HG03558 (cell line): ENCODE measurements around the gene PITPNC1.
"Not testable (repeated sequence)": the region's sequence is repeated elsewhere in the genome, so short reads cannot be mapped to it uniquely, and the experiment has no call there.

ENCODE experiments used
- ATAC-seq: cut with Tn5 transposase; IDR thresholded peaks from one replicate; pipeline ENCODE4 v1.9.1; 2021; ENCODE audit warnings: moderate number of reproducible peaks; ENCODE audit not compliant: unreplicated experiment; ENCODE audit errors: extremely low read depth

Gene PITPNC1

GRCh38 chr17:67632141-67632540 lies 255.1 kb downstream of the PITPNC1 start:
- ATAC-seq = no peak

- ATAC-seq = no peak
Measured at GRCh38 chr17:67633751-67634211, 256.7 kb downstream of the PITPNC1 start.

GRCh38 chr17:67635681-67636080 lies 258.6 kb downstream of the PITPNC1 start:
- no peak for ATAC-seq

DNA sequence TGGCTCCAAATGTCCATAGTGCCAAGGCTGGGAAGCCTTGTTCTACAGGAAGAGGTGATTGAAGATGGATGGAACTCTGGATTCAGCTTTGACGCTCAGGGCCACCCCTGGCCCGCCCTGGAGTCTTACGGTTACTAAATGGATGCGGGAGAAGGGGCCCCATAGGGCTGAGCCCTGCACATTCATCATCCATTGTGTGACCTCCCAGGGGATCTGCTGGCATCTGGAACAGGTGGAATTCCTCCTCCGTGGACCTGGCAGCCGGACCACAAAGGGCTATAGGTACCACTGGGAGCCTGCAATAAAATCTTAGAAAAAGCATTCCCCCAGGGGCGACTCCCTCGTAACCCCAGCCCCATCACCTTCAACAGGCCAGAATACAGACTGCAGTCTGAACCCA lies 259.2 kb downstream of the PITPNC1 start:
- no peak for ATAC-seq

DNA sequence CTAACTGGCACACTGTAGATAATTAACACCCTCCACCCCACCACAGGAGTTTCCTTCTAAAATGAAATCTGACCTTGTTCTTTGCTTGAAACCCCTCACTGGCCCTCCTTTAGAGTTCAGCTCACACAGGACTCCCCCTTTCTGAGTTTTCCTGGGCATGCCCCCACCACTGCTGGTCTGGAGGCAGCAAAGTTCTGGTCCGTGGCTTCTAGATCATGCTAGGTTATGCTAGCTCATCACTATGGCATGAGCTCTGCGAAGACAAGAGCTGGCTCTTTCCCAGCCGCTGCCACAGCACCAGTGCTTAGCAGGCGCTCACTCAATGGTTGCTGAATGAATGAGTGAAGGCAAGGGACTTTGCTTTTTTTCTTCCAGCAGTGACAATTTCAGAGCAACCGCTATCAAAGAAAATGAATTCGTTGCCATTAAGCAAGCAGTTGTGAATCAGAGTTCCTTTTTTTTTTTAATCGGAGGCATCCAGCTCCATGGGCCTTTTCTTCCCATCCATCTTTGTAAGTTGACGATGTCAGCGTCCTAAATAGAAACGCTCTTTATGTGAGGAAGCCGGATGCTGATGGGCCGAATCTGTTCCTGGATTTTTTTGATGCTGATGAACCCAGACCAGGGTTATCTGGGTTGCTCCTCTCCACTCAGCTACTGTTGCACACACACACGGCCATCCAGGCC lies 259.9 kb downstream of the PITPNC1 start:
- ATAC-seq = no peak

GRCh38 chr17:67637901-67638641 lies 261.0 kb downstream of the PITPNC1 start:
- no peak for ATAC-seq

GRCh38 chr17:67638871-67639270 lies 261.8 kb downstream of the PITPNC1 start:
- ATAC-seq = no peak

DNA sequence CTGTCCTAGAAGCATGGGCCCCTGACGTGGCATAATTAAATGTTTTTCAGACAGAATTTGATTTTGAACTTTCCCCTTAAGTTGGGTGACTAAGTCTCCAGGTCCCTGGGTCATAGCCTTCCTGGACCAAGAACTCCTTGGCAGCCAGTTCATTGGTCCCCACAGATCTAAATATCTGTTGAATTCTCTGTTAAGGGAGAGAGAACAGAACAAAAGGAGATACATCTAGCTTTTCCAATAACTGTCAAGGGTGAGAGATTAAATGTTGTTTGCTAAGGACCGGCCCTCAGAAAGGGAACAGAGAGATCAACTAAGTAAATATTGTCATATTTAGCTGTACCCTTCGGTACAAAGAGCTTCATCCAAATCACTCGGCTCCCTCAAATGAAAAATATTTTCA lies 262.5 kb downstream of the PITPNC1 start:
- ATAC-seq = no peak

- ATAC-seq = no peak
Measured at GRCh38 chr17:67639979-67640378, 262.9 kb downstream of the PITPNC1 start.

- no peak for ATAC-seq
Measured at GRCh38 chr17:67642488-67642887, 265.4 kb downstream of the PITPNC1 start.

DNA sequence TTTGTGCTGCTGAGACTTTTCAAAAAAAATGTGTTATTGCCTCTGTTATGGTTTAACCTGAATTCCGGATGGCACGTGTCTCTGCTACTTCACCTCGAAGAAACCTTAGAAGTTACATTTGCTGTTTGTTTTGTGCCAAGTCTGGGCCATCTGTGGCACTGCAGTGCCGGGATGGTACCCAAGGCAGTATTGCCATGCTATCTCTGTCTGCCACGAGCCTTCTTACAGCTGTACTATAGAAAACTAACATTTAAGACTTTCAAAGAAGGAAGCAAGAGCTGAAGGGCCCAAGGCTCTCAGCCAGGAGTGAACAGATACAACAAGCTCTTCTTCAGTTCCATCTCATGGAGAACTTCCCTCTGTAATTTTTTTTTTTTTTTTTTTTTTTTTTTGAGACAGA lies 267.0 kb downstream of the PITPNC1 start:
- ATAC-seq = no peak

DNA sequence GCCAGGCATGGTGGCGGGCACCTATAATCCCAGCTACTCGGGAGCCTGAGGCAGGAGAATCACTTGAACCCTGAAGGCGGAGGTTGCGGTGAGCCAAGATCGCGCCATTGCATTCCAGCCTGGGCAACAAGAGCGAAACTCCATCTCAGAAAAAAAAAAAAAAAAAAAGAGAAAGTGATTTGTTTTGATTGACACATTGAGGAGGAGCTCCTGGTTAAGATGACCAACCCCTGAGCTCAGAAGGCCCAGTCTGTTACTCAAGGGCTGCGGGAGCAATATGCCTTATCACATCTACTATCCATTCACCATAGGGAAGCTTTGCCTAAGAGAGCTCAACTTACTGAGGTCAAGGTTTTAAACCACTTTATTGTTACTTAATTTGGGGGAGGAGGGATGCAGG lies 268.1 kb downstream of the PITPNC1 start:
- ATAC-seq = not testable (repeated sequence)

DNA sequence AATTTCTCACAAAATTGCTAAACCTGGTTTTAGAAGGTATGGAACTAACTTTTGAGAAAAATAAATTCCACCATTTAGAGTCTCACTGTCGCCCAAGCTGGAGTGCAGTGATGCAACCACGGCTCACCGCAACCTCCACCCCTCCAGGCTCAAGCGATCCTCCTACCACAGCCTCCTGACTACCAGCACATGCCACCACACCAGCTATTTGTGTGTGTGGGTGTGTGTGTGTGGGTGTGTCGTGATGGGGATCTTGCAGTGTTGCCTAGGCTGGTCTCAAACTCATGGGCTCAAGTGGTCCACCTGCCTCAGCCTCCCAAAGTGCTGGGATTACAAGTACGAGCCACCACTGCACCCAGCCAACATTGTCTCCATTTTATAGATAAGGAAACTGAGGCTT lies 269.4 kb downstream of the PITPNC1 start:
- no peak for ATAC-seq

DNA sequence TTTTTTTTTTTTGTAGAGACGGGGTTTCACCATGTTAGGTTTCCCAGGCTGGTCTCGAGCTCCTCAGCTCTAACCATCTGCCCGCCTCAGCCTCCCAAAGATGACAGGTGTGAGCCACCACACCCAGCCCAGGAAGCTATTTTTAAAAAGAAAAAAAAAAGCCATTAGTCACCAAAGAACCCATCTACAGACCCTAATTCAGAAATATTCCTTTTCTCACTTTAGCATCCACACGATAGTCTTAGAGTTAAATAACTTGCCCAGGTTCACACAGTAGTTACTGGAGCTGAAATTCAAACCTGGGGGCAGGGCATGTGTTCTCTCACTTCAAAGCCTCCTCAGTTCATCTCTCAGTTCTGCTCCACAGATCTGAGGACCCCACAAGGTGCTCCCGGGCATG lies 270.4 kb downstream of the PITPNC1 start:
- ATAC-seq = no peak

GRCh38 chr17:67648032-67648905 lies 271.2 kb downstream of the PITPNC1 start:
- no peak for ATAC-seq

GRCh38 chr17:67648906-67649295 lies 271.8 kb downstream of the PITPNC1 start:
- ATAC-seq = not testable (repeated sequence)

GRCh38 chr17:67649891-67650290 lies 272.8 kb downstream of the PITPNC1 start:
- ATAC-seq = no peak

DNA sequence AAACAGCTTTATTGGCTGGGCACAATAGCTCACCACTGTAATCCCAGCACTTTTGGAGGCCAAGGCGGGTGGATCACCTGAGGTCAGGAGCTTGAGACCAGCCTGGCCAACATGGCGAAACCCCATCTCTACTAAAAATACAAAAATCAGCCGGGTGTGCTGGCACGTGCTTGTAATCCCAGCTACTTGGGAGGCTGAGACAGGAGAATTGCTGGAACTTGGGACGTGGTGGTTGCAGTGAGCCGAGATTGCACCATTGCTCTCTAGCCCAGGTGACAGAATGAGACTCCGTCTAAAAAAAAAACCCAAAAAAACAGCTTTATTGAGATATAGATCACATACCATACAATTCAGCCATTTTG lies 274.1 kb downstream of the PITPNC1 start:
- ATAC-seq = not testable (repeated sequence)

DNA sequence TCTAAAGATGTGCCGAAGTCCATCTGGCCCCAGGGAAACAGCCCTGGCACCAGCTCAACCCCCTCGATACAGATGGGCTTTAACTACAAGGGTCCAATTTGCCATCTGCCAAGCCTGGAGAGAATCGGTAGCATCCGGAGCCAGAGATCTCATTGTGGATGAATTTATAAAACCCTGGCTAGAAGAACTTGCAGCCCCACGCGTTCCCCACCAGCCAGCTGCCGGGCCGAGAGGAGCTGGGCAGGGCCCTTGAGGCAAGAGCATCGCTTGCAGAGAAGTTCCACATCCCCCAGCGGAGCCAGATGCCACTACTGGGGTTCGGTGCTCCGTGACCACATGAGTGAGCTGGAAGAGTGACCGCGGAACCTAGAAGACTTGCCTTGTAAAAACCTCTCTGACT lies 275.4 kb downstream of the PITPNC1 start:
- ATAC-seq = no peak

- ATAC-seq = no peak
Measured at GRCh38 chr17:67655478-67656148, 278.5 kb downstream of the PITPNC1 start.
